Measurements from ENCODE around the gene PDE3A.
A peak's percentile ranks its signal among the peaks of the same experiment; 100 is the strongest.
"Not testable (repeated sequence)": the region's sequence is repeated elsewhere in the genome, so short reads cannot be mapped to it uniquely, and the experiment has no call there.

Gene PDE3A

DNA sequence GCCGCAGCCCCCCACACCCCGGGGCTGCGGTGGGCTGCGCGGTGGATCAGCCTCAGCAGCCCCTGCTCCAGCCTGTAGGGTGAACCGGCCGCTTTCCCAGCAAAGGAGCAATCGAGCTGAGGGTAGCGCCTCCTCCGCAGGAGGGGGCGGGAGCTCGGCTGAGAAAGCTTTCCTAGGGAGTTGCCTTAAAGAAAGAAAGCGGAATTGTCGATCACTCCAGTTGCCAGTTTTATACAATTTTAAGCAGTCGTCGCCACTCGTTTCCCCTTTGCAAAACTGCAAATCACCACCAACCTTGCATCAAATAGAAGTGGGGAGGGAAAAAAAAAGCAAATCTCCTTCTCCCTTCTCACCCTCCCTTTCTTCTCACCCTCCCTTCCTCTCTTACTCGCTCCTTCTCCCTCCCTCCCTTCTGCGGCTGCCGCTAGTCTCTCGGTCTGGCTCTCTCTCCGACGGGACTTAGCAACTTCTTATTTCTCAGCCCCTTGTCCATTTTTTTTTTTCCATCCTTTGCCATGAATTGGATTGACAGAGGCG is at the start of gene PDE3A:
PDE3A (plus strand) TSS at position 424 of the 537 bp plus-strand sequence. CDS start 748 bp downstream, outside the sequence.
- DNase-seq (ENCODE audit: low spot score): peak; percentile 61

DNA sequence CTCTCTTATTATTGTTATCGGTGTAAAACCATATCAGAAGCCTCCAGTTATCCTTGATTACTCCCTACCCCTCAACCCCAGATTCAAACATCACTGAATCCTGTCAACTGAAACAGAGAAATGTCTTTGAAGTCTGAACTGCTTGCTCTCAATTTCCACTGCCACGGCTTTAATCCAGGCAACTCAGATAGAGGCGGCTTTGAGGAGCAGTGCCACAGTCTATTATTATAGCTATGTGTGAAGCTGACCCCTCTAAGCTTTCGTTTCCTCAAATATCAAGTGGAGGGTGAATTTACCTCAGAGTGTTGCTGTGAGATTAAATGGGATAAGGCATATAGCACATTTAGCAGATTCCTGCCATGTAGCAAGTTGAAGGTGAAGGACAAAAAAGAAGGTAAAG is 49.0 kb upstream of the PDE3A start:
- DNase-seq (ENCODE audit: low spot score): no peak

DNA sequence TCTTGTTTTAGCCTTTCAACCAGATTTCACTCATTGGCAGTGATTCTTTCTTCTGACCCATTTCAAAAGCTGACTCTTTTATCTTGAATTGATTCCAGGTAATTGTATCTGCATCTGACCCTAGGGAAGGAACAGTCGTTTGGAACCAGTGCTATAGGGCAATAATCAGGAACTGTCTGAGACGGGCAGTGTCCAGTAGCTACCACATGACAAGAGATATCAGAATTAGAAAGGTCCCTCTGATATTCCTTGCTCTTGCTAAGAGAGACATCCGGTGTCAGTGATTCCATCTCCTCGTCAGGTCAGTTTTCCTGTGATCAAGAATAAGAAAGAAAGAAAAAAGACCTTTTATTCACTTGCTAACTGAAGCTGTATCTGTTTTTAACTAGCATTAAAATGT is 47.8 kb upstream of the PDE3A start:
- DNase-seq (ENCODE audit: low spot score): no peak

DNA sequence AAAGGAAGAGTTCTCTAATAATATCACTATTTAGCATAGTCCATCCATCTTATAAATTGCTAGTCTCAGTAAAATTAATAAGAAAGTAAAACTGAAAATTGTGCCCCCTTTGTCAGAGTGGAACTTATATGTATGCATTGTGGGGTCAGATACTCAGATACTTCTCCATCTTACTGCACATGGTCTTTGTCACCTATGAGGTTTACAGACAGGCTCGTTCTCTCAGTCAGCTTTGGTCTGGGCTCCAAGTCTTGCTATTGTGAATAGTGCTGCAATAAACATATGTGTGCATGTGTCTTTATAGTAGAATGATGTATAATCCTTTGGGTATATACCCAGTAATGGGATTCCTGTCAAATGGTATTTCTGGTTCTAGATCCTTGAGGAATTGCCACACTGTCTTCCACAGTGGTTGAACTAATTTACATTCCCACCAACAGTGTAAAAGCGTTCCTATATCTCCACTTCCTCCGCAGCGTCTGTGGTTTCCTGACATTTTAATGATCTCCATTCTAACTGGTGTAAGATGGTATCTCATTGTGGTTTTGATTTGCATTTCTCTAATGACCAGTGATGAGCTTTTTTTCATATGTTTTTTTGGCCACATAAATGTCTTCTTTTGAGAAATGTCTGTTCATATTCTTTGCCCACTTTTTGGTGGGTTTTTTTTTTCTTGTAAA is 37.4 kb upstream of the PDE3A start:
- not testable (repeated sequence) for DNase-seq (ENCODE audit: low spot score)

DNA sequence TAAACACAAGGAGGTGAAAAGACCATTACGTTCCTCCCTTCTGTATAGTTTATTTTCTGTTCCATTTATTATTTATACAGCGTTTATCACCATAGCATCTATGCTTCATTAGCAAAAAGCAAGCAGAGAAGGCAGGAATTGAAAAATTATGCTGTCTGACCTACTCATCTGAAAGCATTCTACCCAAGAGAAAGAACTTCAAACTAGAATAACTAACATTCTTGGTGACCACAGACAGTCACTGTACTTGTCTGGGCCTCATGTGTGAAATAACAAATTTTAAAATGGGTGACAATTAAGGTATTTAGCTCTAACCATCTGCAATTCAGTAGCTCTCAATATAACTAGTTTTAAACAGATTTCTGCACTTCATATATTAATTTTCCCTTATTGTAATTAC is 29.3 kb upstream of the PDE3A start:
- DNase-seq (ENCODE audit: low spot score): no peak

DNA sequence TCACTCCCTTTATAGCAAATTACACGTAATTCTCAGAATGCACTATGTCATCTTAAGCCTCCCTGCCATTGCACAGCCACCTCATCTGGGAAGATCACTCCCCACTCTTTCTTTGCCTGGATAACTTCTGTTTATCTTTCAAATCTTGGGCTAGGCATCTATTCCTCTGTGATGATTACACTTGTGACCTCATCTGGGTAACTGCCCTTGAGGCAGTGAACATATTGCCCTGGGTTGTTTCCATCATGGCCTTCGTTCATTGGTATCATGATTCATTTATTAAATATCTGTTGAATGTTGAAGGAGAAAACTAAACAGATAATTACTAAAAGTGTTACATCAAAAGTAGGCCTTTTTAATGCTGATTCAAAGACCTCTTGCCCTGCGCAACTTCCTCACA is 26.2 kb upstream of the PDE3A start:
- DNase-seq (ENCODE audit: low spot score): no peak

DNA sequence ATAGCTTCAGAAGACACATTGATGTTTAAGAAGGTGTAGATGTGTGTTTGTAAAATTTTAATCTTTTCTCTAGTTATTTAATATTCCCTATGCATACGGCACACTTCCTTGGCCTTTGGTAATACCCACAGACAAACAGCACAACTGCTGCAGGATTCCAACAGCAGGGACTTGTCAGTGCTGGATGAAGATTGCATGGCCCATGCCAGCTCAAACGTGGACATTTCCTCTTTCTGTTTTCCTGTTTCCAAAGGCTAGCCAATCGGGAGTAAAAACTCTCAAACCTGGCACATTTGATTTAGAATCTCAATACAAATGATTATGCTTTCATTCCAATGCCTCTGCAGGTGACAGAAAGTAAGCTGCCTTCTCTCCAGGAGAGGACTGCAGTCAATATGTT is 22.5 kb upstream of the PDE3A start:
- DNase-seq (ENCODE audit: low spot score): no peak

DNA sequence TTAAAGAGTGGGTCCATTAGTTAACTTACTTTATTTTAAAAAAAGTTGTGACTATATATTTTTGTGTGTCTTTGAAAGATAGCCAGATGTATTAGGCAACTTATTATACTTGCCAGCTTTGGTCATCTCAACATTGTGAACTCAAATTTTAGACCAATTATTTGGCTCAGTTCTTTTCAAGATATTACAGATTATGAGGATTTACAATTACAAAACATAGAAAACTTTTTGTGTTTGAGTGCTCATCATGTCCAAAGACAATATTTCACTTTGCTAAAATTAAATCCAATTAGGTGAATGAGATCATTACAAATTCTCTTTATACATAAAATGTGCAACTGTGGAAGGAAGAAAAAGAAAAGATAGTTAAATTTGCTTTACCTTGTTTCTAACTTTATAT is 18.3 kb upstream of the PDE3A start:
- no peak for DNase-seq (ENCODE audit: low spot score)

DNA sequence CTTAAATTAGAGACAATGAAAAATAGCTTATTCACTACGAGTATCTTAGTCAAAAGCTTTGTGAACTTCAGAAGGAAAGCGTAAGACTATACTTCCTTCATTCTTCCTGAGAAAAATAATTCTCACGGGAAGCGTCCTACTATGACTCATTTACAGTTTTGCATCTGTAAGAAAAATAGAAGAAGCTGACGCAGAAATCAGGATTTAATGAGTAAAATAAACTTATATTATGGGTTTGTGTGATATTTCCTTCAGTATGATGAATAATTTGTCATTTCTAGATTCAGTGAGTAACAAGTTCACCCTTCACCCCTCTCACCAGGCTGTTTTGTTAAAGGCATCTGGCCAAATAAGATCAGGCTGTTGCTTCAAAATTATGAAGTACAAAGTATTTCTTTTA is 17.8 kb upstream of the PDE3A start:
- no peak for DNase-seq (ENCODE audit: low spot score)

DNA sequence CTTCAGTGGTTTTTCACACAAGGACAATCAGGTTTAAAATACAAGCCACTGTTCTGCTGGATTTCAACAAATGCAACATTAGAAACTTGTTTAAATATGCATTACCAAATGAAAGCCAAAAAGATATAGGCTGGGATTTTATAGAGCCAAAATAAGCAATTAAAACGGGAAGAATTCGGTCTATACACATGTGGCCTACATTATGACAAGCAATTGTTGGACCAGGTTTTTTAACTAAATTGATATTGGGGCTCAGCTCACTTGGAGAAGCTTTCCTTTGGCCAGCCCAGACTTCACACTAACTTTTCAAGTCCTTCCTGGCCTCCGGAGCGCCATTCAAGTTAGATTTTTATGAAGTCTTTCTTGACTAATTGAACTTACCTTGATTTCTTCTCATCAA is 16.9 kb upstream of the PDE3A start:
- no peak for DNase-seq (ENCODE audit: low spot score)

DNA sequence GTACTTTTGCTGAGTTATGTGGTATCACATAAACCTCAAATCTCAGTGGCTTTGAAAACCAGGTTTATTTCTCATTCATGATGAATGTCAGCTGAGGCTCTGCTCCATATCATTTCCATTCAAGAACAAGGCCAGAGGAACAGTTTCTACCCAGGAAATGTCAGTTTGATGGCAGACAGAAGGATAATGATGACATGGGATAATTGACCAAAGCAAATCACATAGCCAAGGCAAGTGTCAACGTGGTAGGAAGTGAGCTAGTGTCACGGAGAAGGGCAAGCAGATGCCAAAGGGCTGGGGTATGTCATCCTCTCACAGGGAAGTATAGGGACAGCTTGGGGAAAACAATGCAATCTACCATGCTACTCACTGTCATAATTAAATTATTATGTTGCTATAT is 12.3 kb upstream of the PDE3A start:
- no peak for DNase-seq (ENCODE audit: low spot score)

DNA sequence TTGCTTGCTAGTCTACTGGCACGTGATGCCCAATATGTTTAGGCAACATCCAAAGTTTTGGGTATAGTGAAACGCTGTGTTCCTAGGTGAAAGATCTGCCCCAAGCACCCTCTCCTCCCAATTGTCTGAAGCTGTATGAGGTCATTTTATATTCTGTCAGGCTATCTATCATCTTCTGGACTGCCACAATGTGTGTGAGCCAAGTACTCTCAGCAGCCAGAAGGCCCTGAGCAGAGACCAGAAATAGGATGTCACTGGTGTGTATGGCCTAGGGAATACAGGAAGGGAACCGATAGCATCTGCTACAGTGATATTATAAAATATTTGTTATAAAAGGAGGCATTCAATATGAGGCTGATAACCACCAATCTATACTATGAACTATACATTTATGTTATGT is 7.9 kb upstream of the PDE3A start:
- no peak for DNase-seq (ENCODE audit: low spot score)

DNA sequence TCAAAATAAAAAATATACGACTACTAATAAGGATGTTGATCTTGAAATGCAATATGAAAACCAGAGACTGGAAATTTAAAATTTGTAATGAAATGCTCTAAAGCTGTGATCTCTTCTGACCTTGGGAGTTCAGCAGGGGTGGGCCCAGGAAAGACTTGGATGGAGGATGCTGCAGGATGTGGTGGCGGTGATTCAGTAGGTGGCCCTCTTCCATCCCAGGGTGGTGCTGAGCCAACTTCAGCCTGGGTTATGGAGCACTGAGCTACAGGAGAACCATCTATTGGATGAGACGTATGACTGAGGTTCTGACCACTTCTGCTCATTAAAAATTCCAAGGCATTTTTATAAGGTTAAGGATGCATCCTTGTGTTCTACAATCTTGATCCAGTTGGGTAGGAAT is 6.9 kb upstream of the PDE3A start:
- DNase-seq (ENCODE audit: low spot score): no peak

DNA sequence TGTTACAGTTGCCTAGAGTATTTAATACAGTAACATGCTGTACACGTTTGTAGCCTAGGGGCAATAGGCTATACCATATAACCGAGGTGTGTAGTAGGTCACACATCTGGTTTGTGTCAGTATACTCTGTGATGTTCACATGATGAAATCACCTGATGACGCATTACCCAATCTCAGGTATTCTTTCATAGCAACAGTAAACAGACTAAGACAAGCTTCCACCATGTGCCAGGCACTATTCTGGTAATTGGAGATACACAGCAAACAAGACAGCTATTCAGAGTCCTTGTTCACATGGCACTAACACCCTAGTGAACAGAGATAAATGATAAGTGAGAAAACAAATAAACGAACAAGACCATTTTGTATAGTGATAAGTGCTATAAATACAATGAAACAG is 3.8 kb upstream of the PDE3A start:
- DNase-seq (ENCODE audit: low spot score): no peak

DNA sequence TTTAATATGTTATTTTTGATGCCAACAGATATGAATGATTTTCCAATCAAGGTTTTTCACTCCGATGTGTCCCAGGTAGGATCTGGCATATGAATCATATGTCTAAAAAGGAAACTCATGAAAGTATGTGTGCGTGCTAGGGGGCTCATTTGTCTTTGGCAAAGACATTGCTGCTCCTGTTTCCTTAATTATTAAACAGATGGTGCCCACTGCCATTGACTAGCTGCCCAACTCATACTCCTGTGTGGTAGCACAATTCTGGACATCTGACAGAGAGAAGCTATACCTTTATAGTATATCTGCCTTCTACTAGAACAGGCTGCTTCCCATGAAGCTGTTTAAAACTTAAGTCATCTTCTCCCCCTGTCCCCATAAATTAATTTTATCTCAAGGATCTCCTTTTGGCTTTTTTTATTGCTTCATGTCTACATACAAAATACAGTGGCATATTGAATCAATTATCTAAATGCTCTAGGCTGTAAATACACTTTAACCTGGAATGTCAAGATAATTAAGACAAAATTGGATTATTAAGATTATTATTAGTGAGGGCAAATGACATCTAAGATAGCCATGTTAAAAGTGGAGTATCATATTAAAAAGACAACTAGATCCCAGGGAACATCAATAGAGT is 1.4 kb upstream of the PDE3A start:
- DNase-seq (ENCODE audit: low spot score): no peak

DNA sequence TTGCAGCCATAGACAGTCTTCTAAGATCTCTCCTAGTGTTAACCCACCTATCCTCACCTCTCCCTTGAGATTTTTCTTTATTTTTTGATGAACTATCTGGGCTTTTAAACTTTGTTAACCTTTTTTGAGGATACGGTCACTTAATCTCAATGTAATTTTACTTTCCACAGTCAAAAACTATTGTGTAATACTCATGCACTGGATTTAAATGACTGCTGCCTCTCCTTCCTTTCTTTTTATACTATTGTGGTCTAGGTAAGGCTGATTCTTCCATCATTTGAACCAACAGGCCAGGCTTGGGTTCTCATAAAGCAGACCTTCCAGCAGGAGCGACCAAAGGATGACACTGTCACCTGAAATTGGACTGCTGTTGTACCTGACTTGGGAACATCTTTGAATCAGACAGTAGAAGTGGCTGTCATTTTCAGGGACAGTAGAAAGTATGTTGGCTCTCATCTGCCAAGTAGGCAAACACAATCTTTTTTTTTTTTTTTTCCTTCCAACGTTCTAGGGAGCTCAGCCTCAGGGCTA is 689 bp upstream of the PDE3A start:
- DNase-seq (ENCODE audit: low spot score): peak; percentile 5

DNA sequence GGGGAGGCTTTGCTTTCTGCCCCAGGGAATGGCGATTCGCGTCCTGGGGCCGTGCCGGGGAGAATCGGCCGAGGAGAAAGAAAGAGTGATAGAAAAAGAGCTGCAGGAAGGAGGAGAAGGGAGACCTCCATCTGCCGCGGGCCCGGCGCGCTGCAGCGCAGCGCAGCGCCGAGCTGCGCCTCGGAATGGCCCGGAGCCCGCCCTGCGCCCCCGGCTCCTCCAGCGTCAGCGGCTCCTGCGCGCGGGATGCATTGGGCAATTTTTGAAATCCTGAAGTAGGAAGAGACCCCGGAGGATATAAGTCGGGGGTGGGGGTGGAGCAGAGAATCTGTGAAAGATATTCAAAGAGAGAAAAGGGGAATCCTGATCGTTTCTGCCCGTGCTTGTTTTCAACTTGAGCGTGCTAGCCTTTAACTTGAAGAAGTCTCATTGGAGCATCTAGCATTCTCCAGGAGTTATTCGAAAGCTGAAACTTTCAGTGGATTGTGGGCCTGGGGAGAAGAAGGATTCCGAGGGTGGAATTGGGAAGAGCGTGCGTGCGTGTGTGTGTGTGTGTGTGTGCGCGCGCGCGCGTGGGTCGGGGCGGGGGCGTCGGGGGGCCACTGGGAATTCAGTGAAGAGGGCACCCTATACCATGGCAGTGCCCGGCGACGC is 441 bp downstream of the PDE3A start:
- DNase-seq (ENCODE audit: low spot score): peak; percentile 29

DNA sequence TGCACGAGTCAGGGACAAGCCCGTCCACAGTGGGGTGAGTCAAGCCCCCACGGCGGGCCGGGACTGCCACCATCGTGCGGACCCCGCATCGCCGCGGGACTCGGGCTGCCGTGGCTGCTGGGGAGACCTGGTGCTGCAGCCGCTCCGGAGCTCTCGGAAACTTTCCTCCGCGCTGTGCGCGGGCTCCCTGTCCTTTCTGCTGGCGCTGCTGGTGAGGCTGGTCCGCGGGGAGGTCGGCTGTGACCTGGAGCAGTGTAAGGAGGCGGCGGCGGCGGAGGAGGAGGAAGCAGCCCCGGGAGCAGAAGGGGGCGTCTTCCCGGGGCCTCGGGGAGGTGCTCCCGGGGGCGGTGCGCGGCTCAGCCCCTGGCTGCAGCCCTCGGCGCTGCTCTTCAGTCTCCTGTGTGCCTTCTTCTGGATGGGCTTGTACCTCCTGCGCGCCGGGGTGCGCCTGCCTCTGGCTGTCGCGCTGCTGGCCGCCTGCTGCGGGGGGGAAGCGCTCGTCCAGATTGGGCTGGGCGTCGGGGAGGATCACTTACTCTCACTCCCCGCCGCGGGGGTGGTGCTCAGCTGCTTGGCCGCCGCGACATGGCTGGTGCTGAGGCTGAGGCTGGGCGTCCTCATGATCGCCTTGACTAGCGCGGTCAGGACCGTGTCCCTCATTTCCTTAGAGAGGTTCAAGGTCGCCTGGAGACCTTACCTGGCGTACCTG is 1.1 kb downstream of the PDE3A start:
- DNase-seq (ENCODE audit: low spot score): peak; percentile 40

DNA sequence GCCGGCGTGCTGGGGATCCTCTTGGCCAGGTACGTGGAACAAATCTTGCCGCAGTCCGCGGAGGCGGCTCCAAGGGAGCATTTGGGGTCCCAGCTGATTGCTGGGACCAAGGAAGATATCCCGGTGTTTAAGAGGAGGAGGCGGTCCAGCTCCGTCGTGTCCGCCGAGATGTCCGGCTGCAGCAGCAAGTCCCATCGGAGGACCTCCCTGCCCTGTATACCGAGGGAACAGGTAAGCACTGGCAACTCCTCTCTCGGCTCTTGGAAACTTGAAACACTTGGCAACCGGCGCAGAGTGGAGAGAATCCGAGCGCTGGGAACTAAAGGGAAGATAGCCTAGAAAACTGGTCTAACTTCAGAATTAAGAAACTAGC is 1.7 kb downstream of the PDE3A start:
- DNase-seq (ENCODE audit: low spot score): peak; percentile 13

DNA sequence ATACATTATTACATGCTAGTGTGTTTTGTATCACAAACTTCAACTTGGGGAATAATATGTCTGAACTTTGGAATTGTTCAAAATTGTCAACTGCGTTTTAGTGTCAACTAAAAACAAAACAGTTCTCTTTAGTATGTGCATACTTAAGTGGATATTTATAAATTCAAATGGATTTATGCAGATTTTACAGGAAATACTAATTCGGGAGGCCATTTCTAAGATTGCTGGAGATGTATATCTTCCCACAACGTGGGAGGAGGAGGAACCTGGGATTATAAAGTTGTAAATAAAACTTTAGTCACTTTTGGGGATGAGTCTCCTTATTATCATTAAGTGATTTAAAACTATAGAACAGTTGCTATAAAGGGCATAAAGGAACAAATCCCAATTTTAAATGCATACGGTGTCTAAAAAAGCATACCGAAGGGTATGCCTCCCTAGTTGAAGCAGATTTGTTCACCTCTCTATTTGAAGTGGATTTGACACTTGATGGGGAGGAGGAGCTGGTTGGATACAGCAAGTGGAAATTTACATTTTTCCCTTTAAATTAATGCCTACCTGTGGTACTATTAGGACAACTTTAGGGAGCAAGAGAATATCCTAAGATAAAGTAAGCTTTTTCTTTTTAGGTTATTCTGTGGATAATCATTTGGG is 2.7 kb downstream of the PDE3A start:
- DNase-seq (ENCODE audit: low spot score): no peak

DNA sequence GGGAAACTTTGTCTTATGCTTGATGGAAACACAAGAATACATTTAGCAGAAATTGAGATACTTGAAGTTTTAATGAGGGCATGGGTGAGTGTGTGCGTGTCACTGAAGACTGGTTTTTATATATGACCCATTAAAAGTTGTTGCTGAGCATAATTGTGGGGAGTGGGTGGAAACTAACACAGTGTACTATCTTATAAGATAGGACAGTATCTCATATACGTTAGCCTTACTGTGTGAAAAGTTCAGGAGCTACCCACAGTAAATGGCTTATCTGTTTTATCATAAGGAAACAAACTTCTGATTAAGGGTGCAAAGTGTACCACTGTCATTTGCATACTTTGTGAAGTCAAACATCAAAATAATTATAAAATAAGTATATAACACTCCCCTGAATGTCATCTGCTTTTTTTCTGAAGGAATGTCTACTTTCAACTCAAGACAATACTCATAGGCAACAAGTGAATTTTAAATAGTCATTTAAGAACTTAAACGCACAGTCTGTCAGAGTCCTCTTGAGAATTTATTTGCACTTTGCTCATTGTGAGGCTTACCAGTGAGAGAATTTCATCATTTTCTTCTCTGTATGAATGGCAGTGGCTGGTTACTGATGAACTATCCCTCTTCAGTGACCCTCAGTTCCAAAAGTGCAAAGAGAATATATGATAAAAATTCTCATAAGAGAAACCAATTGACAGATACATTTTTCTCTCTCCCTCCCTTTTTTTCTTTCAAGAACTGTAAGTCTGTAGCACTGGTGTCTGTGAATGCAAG is 4.2 kb downstream of the PDE3A start:
- no peak for DNase-seq (ENCODE audit: low spot score)
